ENCODE measurements around the gene CCL3. TPM values are rescaled to one million over a fixed set of nuclear protein-coding genes. Genes with fewer than 3 reads are reported as not detected.
A peak's percentile ranks its signal among the peaks of the same experiment; 100 is the strongest.
"Not testable (repeated sequence)": the region's sequence is repeated elsewhere in the genome, so short reads cannot be mapped to it uniquely, and the experiment has no call there.

Gene CCL3
- total RNA-seq, 1 donor from 2014 or later: 2.9 TPM

GRCh38 chr17:36085765-36086164, 4.2 kb downstream of the CCL3 start:
- intact Hi-C loops (cut with DNase I): no loop called here

GRCh38 chr17:36083691-36084090, 6.3 kb downstream of the CCL3 start:
- H3K4me1 ChIP-seq; H3K4me3 ChIP-seq; H3K36me3 ChIP-seq; H3K27me3 ChIP-seq; H3K27ac ChIP-seq; H3K9me3 ChIP-seq; intact Hi-C loops (cut with DNase I); DNase-seq (ENCODE audit: extremely low spot score in 2 of 2): not testable (repeated sequence)

More at GRCh38 chr17:36085765-36086164, 4.2 kb downstream of the CCL3 start:
- TF ChIP-seq CTCF (IDR thresholded peaks at IDR 0.05): no peak
- no peak for TF ChIP-seq POLR2A (IDR thresholded peaks at IDR 0.05)
- no peak for TF ChIP-seq POLR2AphosphoS5 (IDR thresholded peaks at IDR 0.05; ENCODE audit: insufficient read depth in 1 of 2, low read depth in 1 of 2)
- Histone ChIP-seq H3K4me1 (no peaks in the 10 kb centered on the region), H3K36me3 (no peaks in the 10 kb centered on the region), H3K27me3 (no peaks in the 10 kb centered on the region), H3K27ac (no peak overlapping the region), H3K4me3 (no peak overlapping the region), H3K9me3 (no peaks in the 10 kb centered on the region)
- no peak for DNase-seq (ENCODE audit: extremely low spot score in 2 of 2)

- DNase-seq (ENCODE audit: extremely low spot score in 2 of 2); H3K27ac ChIP-seq; intact Hi-C loops (cut with DNase I): not testable (repeated sequence)
Measured at GRCh38 chr17:36082482-36083120, 7.3 kb downstream of the CCL3 start.

GRCh38 chr17:36081681-36082471, 8.1 kb downstream of the CCL3 start:
- H3K27ac ChIP-seq; H3K4me1 ChIP-seq; H3K4me3 ChIP-seq; H3K36me3 ChIP-seq; H3K27me3 ChIP-seq; DNase-seq (ENCODE audit: extremely low spot score in 2 of 2); intact Hi-C loops (cut with DNase I); H3K9me3 ChIP-seq: not testable (repeated sequence)

More at GRCh38 chr17:36082482-36083120, 7.3 kb downstream of the CCL3 start:
- H3K36me3 ChIP-seq, H3K4me1 ChIP-seq, H3K4me3 ChIP-seq, H3K9me3 ChIP-seq, H3K27me3 ChIP-seq: not testable (repeated sequence)

GRCh38 chr17:36074365-36074764, 15.6 kb downstream of the CCL3 start:
- TF ChIP-seq CTCF (IDR thresholded peaks at IDR 0.05) (no peak), POLR2A (IDR thresholded peaks at IDR 0.05) (no peak), POLR2AphosphoS5 (IDR thresholded peaks at IDR 0.05; ENCODE audit: insufficient read depth in 1 of 2, low read depth in 1 of 2) (no peak)
- intact Hi-C loops (cut with DNase I): no loop called here

GRCh38 chr17:36072431-36073121, 17.4 kb downstream of the CCL3 start:
- Histone ChIP-seq H3K4me3 (no peak overlapping the region), H3K9me3 (no peaks in the 10 kb centered on the region), H3K27me3 (no peaks in the 10 kb centered on the region), H3K4me1 (no peaks in the 10 kb centered on the region), H3K27ac (no peak overlapping the region), H3K36me3 (no peaks in the 10 kb centered on the region)
- no peak for DNase-seq (ENCODE audit: extremely low spot score in 2 of 2)
- TF ChIP-seq CTCF (IDR thresholded peaks at IDR 0.05) (peak in 1 of 3 experiments; percentile 38), POLR2AphosphoS5 (IDR thresholded peaks at IDR 0.05; ENCODE audit: insufficient read depth in 1 of 2, low read depth in 1 of 2) (no peak)
- intact Hi-C loops (cut with DNase I): no loop called here

More at GRCh38 chr17:36074365-36074764, 15.6 kb downstream of the CCL3 start:
- H3K4me1 ChIP-seq: no peaks in the 10 kb centered on the region
- DNase-seq (ENCODE audit: extremely low spot score in 2 of 2): no peak
- no peak overlapping the region for H3K4me3 ChIP-seq
- H3K36me3 ChIP-seq: no peaks in the 10 kb centered on the region
- H3K9me3 ChIP-seq: no peaks in the 10 kb centered on the region
- H3K27ac ChIP-seq: no peak overlapping the region
- H3K27me3 ChIP-seq: no peaks in the 10 kb centered on the region
